HG03460 (cell line): ENCODE data around the gene MAP1LC3C.

Experiments used
- ATAC-seq: cut with Tn5 transposase; IDR thresholded peaks from one replicate; pipeline ENCODE4 v1.9.1; 2021; ENCODE audit not compliant: unreplicated experiment

Gene MAP1LC3C

DNA sequence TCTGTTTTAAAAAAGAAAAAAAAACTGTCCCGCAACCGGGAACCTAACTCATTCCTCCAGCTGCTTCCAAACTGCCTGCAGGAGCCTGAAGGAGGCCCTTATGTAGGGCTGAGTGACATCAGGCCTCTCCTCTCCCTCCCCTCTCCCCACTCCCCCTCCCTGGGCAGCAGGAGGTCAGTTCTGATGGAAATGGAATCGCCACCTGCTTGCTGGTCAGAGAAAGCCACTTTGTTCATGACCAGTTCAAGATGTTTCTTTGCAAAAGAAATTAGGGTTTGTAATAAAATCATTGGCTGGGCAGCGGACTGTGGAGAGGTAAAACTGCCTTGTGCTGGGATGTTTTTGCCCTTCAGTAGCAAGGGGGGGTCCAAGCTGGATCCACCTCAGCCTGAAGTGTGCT, at the start of gene MAP1LC3C:
Gene MAP1LC3C, minus strand, starts transcription at position 73 of the 400 bp plus-strand sequence. CDS start 90 bp downstream, outside the sequence.
- no peak for ATAC-seq

DNA sequence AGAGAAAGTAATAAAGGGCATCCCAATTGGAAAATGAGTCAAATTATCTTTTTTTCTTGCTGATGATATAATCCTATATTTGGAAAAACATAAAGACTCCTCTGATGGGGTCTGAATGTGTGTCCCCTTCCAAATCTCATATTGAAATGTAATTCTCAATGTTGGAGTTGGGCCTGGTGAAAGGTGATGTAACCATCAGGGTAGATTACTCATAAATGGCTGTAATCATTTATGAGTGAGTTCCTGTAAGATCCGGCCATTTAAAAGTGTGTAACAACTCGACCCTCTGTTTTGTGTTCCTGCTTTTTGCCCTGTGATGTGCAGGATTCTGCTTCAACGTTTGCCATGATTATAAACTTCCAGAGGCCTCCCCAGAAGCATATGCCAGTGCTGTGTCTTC, 44.3 kb upstream of the MAP1LC3C start:
- ATAC-seq, result no peak

DNA sequence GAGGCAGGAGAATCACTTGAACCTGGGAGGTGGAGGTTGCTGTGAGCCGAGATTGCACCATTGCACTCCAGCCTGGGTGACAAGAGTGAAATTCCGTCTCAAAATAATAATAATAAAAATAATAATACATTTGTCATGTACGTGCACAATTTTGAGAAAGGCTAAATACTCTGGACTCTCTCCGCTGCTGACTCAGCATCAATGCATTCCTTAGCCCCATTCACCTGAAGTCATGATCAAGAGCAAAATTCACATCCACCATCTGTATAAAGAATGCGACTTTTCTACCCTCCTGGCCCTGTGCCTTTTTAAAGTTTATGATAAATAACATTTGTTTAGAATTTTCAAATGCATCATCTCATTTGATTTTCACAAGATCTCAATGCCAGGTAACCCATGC, 35.5 kb upstream of the MAP1LC3C start:
- no peak for ATAC-seq

DNA sequence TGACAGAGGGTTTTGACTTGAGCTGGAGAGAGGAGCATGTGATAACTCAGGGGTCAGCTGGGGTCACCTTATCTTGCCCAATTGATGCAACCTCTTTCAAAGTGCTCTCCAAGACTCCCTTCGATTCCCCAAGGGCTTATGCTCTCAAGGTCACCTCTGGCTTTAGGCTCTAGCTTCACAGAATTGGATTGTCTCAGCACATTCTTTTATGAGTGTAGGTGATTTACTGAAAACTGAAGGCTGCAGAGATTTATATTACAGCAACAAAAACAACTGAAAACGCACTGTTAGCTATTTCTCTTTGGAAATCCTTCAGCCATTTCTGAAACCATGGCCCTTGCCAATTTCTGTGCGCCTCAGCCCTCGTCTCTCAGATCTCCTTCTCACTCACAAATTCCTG, 34.5 kb upstream of the MAP1LC3C start:
- no peak for ATAC-seq

DNA sequence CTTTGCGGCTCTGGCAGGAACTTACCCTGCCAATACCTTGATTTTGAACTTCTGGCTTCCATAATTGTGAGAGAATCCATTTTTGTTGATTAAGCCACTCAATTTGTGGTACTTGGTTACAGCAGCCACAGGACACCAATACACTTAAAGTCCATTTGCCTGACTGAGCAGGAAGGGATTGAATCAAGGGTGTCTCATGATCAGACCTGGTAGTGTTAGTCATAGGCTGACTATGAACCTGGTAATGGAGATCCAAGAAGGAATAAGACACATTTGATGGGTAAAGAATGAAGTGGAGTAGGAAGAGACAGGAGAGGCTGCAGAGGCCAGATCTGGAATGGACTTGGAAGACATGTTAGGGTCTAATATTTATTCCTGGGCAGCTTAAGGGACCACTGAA, 31.2 kb upstream of the MAP1LC3C start:
- ATAC-seq, result no peak

DNA sequence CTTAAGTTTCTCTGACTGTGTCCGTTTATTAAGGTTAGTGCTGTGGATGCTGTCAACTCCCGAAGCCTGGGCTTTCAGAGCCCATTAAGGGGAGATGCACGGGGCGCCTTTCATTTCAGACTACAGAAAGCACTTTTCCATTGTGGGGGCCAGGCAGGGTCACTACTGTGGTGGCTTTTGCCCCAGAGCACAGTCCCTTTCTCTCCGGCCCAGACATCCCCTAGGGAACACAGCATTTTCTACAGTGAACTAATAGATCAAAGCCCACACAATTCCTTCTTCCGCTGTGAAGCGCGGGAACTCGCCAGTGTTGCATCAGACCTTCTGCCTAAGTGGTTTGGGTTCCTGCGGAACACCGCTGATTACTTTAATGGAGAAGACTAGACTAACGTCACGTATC, 26.8 kb upstream of the MAP1LC3C start:
- ATAC-seq, result no peak

DNA sequence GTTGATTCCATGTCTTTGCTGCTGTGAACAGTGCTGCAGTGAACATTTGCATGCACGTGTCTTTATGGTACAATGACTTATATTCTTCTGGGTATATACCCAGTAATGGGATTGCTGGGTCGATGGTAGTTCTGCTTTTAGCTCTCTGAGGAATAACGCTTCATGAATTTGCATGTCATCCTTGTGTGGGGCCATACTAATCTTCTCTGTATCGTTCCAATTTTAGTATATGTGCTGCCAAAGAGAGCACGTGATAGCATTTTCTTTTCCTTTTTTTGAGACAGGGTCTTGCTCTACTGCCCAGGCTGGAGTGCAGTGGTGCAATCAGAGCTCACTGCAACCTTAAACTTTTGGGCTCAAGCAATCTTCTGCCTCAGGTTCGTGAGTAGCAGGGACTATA, 24.9 kb upstream of the MAP1LC3C start:
- no peak for ATAC-seq

DNA sequence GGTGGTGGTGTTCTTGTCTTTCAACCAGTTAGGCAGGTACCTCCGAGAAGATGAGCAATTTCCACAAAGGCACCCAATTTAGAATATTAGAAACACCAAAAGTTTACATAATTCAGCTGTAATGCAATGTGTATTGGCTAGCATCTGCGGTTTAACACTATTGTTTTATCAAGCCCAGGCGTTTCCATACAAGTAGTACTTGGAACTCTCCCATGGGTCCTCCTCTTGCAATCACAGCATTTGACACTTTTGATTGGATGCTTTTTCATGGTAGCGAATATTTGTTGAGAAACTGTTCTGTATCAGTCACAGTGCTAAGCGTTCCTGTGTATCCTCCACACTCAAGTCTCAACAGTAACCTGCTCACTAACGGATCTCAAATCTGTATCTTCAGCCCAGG, 20.1 kb upstream of the MAP1LC3C start:
- no peak for ATAC-seq

DNA sequence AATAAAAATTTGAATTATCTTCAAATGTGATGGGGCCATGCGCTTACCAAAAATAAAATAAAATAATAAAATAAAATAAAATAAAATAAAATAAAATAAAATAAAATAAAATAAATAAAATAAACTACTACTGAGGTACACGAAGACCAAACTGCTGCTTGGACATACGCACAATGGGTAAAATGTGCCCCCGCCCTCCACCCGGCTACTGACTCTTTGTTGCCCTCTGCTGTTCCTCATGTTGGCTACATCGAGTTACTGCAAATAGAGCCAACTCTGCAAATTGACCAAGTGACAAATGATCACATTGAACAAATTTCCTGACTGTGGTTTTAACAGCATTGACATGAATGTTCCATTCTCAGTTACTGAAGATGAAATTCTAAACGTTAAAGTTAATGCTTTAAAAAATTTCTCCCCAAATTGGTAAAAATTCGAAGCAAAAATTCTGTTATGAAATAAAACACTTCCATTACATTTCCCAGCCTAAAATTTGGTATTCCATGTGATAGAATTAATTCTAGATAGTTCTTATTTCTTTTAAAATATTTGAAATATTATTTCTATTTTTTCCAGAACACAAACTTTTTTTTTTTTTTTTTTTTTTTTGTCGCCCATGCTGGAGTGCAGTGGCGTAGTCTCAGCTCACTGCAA, 18.8 kb upstream of the MAP1LC3C start:
- ATAC-seq, result peak; percentile 80

DNA sequence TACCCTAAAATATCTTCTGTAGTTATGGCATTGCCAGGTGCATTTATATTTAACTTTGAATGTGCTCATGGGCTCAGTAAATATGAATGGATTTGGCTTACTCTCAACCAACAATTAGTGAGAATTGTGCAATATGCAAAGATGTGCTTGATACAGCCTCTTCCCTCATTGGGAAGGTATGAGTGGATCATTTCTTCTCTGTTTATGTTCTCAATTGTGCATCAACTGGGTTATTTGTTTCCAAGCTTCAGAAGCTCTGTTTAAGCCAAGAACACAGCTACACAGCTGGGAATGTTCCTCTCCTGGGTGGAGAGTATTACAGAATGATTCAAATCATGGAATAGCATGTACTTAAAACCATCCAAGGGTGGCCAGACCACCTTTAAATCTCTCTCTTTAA, 17.6 kb upstream of the MAP1LC3C start:
- no peak for ATAC-seq

DNA sequence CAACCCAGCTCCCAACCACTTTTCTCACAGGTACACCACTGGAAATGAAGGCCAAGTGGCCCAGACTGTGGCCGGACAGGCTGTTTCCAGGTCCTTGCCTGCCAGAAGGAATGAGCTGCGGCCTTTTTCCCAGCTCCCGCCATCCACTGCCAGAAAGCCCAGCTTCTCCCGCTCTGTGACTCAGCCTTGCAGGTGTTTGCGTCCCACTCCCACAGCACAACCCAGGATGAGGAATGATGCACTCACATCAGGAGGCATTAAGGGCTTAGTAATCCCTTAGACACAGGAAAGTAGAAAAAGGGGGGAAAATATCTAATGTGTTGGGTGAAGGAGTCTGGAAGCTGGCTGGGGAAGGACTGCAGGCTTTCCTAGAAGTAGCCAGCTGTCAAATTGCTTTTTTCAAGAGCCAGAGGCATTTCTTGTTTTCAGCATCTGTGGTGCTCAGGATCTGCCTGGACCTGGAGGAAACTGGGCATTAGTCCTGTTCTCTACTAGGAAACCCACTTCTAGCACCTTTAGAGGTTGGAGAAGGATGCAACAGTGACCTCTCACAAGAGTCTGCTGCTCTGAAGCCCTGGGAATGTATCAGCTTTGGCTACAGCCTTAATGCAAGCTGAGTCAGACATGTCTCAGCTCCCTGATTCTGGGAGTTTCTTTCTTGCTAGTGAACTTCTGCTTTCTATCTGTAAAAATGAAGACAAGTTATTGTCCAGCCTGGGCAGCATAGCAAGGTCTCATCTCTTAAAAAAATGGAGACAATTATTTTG, 13.2 kb upstream of the MAP1LC3C start:
- no peak for ATAC-seq

DNA sequence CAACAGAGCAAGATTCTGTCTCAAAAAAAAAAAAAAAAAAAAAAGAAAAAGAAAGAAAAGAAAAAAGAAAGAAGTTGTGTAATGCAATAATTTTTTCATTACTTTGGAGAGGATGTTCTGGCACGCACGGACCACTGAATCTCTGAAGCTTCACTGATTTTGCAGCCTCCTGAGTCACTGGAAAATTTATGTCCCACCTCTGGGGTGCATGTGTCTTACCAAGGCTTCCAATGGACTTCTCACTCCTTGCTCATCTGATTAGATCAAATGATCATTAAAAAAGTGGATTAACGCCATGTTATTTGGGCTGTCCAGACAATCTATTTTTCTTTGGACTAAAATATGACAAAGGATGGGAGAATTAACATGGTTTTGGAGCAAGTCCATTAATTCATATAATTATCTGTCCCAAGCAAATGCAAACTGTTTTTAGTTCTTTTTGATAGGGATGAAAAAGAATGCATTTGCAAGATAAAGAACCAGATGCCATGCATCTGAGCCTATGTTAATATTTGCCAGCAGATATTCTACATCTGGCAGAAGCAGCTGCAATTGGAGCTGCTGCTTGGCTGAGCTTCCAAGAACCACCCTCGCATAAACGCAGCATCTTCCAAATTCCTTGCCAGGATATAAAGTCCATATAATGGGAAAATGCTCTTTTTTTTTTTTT, 10.1 kb upstream of the MAP1LC3C start:
- ATAC-seq, result no peak

DNA sequence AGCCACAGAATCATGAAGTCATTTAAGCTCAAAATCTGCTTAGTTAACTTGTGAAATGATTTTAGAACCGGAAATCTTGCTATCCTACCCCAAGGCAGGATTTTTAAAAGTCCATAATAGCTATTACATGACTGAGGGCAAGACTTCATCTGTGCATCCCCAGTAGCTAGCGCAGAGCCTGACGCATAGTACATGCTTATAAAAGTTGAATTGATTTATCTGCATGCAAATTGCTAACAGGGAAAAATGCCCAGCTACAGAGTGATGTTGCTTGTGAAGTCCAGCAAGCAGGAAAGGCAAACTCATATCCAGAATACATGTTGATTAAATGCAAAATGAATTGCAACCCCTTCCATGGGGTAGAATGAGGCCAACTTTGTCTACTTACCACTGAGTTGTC, 8.1 kb upstream of the MAP1LC3C start:
- no peak for ATAC-seq

DNA sequence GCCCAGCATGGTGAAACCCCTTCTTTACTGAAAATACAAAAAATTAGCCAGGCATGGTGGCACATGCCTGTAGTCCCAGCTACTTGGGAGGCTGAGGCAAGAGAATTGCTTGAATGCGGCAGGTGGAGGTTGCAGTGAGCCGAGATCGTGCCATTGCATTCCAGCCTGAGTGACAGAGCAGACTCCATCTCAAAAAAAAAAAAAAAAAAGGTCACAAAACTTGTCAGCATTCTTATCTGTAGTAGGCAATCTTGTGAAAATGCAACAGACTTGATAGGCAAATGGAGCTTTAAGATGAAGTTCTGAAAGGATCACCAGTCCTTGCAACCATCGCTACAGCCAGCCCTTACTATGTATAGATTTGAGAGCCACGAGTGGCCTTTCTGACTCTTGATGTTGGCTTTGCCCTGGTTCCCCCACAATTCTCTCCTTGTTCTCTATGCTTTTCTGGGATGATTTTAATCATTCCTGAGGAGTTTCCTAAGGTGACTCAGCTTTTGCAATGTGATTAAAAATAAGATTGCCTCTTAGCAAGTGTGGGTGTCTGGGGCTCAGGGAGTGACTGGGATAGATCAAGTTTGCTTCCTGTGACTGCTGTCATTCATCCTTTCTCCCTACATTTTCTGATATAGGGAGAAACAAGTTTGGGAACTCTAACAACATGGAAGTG, 7.1 kb upstream of the MAP1LC3C start:
- ATAC-seq, result no peak

DNA sequence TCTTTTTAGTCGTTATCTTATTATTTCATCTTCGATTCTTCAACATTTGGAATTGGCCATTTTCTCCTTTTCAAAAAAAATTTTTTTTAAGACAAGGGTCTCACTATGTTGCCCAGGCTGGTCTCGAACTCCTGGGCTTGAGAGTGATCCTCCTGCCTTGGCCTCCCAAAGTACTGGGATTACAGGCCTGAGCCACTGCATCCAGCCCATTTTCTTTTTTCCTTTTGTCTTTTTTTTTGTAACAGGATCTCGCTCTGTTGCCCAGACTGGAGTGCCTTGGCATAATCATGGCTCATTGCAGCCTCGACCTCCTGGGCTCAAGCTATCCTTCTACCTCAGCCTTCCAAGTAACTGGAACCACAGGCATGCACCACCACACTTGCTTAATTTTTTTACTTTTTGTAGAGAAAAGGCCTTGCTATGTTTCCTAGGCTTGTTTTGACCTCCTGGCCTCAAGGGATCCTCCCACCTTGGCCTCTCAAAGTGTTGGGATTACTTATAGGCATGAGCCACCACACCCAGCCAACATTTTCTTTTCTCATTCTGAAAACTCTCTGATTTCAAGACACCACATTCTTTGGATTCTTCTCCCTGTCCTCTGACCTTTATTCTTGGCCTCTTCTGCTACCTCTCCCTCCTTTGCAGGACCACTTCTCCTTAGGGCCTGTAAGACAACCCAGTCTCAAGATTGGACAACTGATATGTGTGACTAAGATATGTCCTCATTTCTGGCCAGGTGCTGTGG, 6.0 kb upstream of the MAP1LC3C start:
- no peak for ATAC-seq

DNA sequence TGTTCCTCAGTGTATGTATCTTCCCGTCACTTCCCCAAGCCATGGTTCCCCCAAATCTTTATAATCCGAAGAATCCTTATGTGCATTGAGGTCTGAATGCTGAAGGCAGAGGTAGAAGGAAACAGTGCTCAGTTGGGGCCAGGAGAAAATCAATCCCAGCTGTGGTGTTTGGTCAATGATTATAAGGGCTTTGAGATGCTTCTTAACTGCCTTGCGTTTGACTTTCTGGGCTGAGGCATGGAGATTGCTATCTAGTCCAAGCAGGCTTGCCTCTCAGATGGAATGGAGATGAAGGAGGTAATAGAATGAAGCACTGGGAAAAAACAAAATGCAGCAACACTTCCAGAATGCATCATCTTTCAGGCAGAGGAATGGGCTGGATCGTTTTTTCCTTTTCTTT, 3.6 kb upstream of the MAP1LC3C start:
- no peak for ATAC-seq

DNA sequence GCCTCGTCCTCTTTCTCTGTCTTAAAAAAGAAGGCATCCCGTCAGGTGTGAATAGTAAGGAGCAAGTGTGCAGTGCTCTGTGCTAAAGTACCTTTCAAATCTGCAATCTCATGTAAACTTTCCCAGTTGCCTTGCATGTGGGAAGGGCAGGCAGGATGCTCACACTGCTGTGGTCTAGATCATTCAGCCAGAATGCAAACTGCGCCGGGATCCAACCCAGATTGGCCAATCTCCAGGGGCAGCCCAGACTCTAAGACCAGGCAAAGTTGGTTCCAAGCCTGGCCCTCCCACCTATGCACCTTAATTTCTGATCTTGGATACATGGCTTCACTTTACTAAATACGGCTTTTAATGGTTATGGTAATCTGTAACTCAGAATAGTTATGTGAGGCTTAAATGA, 3.2 kb upstream of the MAP1LC3C start:
- no peak for ATAC-seq

DNA sequence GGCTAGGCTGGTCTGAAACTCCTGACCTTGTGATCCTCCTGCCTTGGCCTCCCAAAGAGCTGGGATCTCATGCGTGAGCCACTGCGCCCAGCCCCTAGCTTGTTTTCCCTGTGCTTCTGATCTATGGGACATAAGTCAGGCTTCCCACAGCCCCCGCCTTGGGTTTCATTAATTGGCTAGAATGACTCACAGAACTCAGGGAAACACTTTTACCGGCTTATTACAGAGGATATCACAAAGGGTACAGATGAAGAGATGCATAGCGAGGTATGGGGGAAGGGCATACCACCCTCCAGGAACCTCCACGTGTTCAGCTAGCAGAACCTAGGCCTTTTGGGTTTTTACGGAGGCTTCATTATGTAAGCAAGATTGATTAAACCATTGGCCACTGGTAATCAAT, 1.5 kb upstream of the MAP1LC3C start:
- ATAC-seq, result no peak

DNA sequence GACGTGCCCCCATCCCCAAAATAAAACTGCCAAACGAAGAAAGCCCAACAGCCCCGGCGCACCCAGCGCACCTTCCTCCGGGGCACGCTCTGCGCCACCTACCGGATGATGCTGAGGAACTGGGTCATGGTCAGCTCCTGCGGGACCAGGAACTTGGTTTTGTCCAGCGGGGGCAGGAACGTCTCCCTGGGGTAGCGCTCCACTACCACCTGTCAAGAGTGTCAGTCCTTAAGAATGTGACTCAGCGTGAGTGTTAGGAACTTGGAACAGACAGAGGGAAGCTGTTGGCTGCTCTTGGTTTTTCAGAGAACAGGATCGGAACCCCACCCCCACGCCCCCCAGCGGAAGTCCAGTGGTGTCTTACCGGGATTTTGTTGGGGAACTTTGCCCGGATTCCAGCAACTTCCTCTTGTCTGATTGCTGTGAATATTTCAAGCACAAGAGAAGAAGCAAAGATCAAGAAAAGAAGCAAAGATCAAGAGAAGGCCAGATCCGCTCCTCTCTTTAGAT, 431 bp downstream of the MAP1LC3C start:
- ATAC-seq, result peak; percentile 80

DNA sequence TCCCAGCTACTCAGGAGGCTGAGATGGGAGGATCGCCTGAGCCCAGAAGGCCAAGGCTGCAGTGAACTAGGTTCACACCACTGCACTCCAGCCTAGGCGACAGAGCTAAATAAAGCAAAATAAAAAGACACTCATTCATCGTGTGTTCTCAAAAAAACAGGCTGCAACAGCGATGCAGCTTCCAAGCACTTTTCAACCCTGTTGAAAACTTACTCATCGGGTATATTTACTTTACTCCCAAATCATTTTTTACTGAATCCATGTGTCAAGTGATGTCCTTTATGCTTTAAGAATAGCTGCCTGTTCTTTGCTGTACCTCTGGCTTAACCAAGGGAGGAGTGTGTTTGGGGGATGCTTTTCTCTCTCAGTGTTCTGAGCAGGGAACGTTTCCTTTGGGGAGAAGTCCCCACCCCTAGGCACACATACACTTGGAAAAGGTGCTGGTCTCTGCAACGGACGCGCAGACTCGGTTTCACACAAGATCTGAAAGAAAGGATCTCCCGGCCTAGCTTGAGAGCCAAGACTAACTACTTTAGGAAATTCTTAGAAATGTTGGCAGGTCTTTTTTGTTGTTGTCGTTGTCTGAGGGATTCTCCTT, 1.4 kb downstream of the MAP1LC3C start:
- no peak for ATAC-seq
